Measurements from ENCODE around the gene CCSER1.

DNA sequence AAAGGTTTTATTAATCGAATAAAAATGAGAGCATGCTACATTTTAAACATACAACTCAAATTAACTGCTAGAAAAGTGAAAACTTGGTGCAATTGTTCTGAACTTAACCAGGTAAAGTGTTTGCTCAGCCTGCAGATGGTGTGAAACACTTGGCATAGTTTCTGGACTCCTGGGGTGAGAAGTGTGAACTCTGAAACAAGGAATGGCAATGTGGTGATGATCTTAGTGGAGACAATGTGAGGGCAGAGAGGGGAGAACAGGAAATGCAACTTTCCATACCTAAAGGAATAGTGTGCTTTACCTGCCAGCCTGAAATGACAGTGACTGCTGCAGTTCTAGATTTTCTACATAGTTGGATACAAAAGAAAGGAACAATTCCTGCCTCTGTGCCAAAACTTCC lies 57.4 kb downstream of the CCSER1 start:
- TF ChIP-seq, protein P1, sequence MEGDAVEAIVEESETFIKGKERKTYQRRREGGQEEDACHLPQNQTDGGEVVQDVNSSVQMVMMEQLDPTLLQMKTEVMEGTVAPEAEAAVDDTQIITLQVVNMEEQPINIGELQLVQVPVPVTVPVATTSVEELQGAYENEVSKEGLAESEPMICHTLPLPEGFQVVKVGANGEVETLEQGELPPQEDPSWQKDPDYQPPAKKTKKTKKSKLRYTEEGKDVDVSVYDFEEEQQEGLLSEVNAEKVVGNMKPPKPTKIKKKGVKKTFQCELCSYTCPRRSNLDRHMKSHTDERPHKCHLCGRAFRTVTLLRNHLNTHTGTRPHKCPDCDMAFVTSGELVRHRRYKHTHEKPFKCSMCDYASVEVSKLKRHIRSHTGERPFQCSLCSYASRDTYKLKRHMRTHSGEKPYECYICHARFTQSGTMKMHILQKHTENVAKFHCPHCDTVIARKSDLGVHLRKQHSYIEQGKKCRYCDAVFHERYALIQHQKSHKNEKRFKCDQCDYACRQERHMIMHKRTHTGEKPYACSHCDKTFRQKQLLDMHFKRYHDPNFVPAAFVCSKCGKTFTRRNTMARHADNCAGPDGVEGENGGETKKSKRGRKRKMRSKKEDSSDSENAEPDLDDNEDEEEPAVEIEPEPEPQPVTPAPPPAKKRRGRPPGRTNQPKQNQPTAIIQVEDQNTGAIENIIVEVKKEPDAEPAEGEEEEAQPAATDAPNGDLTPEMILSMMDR (conservative IDR thresholded peaks at IDR 0.05 in 1 of 2, IDR thresholded peaks at IDR 0.05 in 1 of 2; ENCODE audit: low read depth in 1 of 2, low read length in 2 of 2), result no peak
- TF ChIP-seq EZH2 (IDR thresholded peaks at IDR 0.05; ENCODE audit: low read length, missing control alignments), result no peak

All from fibroblast of lung (primary cell).